ENCODE measurements around the gene FAM169A. TPM values are rescaled to one million over a fixed set of nuclear protein-coding genes. Genes with fewer than 3 reads are reported as not detected.
"Not testable (repeated sequence)": the region's sequence is repeated elsewhere in the genome, so short reads cannot be mapped to it uniquely, and the experiment has no call there.

Gene FAM169A
- total RNA-seq, 1 experiment from 2014 or later = 11.2 TPM

DNA sequence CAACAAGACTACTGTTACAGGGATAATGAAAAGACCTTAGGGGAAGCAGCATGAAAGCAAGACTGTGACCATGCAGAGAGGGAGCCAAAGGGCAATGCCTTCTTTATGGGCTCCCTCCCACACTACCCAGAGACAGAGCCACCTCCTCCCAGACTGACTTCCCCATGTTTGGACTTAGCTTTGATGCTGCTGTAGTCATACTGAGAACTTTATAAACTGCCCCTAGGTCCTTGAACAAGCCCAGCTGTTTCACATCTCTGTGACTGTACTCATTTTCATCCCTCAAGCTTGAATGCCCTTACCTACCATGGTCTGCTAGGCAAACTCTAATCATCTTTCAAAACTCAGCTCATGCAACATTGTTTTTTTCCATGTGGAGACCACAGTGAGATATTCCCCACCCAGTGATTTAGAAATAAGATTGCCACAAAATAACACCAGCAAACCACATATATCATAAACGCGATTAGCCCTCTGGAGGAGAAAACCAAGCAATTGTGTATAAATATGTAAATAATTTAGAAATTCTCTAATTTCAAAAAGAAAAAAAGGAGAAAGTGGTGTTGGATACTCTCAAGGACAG, 23.4 kb upstream of the FAM169A start:
- TF ChIP-seq EZH2 (IDR thresholded peaks at IDR 0.05; ENCODE audit: low read length, unreplicated experiment) (no peak), EZH2phosphoT487 (IDR thresholded peaks at IDR 0.05; ENCODE audit: borderline replicate concordance, low read length) (no peak)
- TF ChIP-seq, protein P1, sequence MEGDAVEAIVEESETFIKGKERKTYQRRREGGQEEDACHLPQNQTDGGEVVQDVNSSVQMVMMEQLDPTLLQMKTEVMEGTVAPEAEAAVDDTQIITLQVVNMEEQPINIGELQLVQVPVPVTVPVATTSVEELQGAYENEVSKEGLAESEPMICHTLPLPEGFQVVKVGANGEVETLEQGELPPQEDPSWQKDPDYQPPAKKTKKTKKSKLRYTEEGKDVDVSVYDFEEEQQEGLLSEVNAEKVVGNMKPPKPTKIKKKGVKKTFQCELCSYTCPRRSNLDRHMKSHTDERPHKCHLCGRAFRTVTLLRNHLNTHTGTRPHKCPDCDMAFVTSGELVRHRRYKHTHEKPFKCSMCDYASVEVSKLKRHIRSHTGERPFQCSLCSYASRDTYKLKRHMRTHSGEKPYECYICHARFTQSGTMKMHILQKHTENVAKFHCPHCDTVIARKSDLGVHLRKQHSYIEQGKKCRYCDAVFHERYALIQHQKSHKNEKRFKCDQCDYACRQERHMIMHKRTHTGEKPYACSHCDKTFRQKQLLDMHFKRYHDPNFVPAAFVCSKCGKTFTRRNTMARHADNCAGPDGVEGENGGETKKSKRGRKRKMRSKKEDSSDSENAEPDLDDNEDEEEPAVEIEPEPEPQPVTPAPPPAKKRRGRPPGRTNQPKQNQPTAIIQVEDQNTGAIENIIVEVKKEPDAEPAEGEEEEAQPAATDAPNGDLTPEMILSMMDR (conservative IDR thresholded peaks at IDR 0.05; ENCODE audit: low read depth, low read length) = no peak
- Histone ChIP-seq H3K9ac (ENCODE audit: low read length) (no peak overlapping the region), H3K79me2 (ENCODE audit: low read length) (no peaks in the 10 kb centered on the region), H3K4me2 (ENCODE audit: low read length) (no peak overlapping the region), H3K27me3 (ENCODE audit: low read length) (no peaks in the 10 kb centered on the region), H3K4me1 (ENCODE audit: insufficient read depth, low read length) (no peaks in the 10 kb centered on the region), H3F3A (ENCODE audit: low read length, unreplicated experiment) (no peaks in the 10 kb centered on the region), H2AFZ (ENCODE audit: low read length) (no peak overlapping the region), H3K4me3 (ENCODE audit: low read length) (no peak overlapping the region), H3K27ac (ENCODE audit: low read length) (no peak overlapping the region), H4K20me1 (ENCODE audit: low read length) (no peaks in the 10 kb centered on the region), H3K9me3 (ENCODE audit: low read length) (no peaks in the 10 kb centered on the region), H3K9me2 (replicated peaks; ENCODE audit: low read length) (no peaks in the 10 kb centered on the region), H3K36me3 (ENCODE audit: low read depth, low read length) (no peaks in the 10 kb centered on the region)
- BruUV-seq (replicated peaks) = no TSS peak
- ATAC-seq (no peak), DNase-seq (no peak)
- CTCF ChIA-PET = interaction anchor here (0.6 kb wide), 1 partner anchor 102 kb away, joined by 4 read pairs; no protein-coding TSS in a partner anchor
- intact Hi-C loops (cut with micrococcal nuclease) = no loop called here
- POLR2A ChIA-PET (ENCODE audit: unreplicated experiment) = no interaction called here

DNA sequence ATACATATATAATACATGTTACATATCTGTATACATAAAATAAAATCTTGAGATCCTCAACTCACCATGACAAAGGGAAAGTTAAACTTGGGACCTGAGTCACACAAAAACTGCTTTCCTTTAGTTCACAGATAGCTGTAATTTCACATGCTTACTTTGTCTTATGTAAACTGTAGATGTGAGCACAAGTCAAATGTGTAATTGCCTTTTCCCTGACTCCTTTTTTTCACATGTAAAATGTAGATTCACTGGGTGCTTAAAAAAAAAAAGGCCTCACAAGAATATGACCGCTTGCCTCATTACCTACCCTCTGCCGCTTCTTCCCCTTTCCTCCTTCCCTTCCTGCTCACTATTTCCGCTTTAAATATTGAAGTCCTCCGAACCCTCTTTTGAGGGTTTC, 21.9 kb upstream of the FAM169A start:
- Histone ChIP-seq H3K79me2 (ENCODE audit: low read length) (no peaks in the 10 kb centered on the region), H3K36me3 (ENCODE audit: low read depth, low read length) (no peaks in the 10 kb centered on the region), H3K9me2 (replicated peaks; ENCODE audit: low read length) (no peaks in the 10 kb centered on the region), H3F3A (ENCODE audit: low read length, unreplicated experiment) (no peaks in the 10 kb centered on the region), H4K20me1 (ENCODE audit: low read length) (no peaks in the 10 kb centered on the region), H3K9me3 (ENCODE audit: low read length) (no peaks in the 10 kb centered on the region), H3K27ac (ENCODE audit: low read length) (no peak overlapping the region), H3K4me2 (ENCODE audit: low read length) (no peak overlapping the region), H3K4me3 (ENCODE audit: low read length) (no peak overlapping the region), H3K4me1 (ENCODE audit: insufficient read depth, low read length) (no peaks in the 10 kb centered on the region), H3K27me3 (ENCODE audit: low read length) (no peaks in the 10 kb centered on the region), H2AFZ (ENCODE audit: low read length) (no peak overlapping the region), H3K9ac (ENCODE audit: low read length) (no peak overlapping the region)
- CTCF ChIA-PET = no interaction called here
- intact Hi-C loops (cut with micrococcal nuclease) = no loop called here
- DNase-seq (no peak), ATAC-seq (no peak)
- POLR2A ChIA-PET (ENCODE audit: unreplicated experiment) = no interaction called here
- TF ChIP-seq, protein P1 (conservative IDR thresholded peaks at IDR 0.05; ENCODE audit: low read depth, low read length) = no peak
- TF ChIP-seq EZH2 (IDR thresholded peaks at IDR 0.05; ENCODE audit: low read length, unreplicated experiment) = no peak
- no peak for TF ChIP-seq EZH2phosphoT487 (IDR thresholded peaks at IDR 0.05; ENCODE audit: borderline replicate concordance, low read length)
- no TSS peak for BruUV-seq (replicated peaks)

DNA sequence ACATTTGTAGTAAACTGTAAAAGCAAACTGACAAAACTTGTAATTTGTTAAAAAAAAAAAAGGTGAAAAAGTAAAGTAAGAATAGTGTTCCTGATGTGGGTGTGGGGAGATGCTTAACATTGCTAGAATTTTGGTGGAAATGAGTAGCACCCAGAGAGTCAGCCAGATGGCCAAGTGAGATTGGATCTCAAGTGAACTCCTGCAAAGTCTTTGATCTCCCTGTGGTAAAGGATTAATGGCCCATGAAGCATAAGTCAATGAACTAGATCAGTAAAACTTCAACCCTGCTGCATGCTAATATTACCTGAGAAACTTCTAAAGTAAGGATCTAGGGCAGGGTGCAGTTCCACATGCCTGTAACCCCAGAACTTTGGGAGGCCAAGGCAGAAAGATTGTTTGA, 19.0 kb upstream of the FAM169A start:
- H3K4me2 ChIP-seq (ENCODE audit: low read length) = no peak overlapping the region
- H3K4me1 ChIP-seq (ENCODE audit: insufficient read depth, low read length) = no peaks in the 10 kb centered on the region
- no peak for ATAC-seq
- intact Hi-C loops (cut with micrococcal nuclease) = no loop called here
- no peaks in the 10 kb centered on the region for H3K79me2 ChIP-seq (ENCODE audit: low read length)
- H3K9ac ChIP-seq (ENCODE audit: low read length) = no peak overlapping the region
- CTCF ChIA-PET = no interaction called here
- H3K36me3 ChIP-seq (ENCODE audit: low read depth, low read length) = no peaks in the 10 kb centered on the region
- POLR2A ChIA-PET (ENCODE audit: unreplicated experiment) = no interaction called here
- no peaks in the 10 kb centered on the region for H3F3A ChIP-seq (ENCODE audit: low read length, unreplicated experiment)
- H4K20me1 ChIP-seq (ENCODE audit: low read length) = no peaks in the 10 kb centered on the region
- no peak overlapping the region for H2AFZ ChIP-seq (ENCODE audit: low read length)
- H3K9me3 ChIP-seq (ENCODE audit: low read length) = no peaks in the 10 kb centered on the region
- no TSS peak for BruUV-seq (replicated peaks)
- H3K4me3 ChIP-seq (ENCODE audit: low read length) = no peak overlapping the region
- no peaks in the 10 kb centered on the region for H3K27me3 ChIP-seq (ENCODE audit: low read length)
- no peak for DNase-seq
- TF ChIP-seq, protein P1 (conservative IDR thresholded peaks at IDR 0.05; ENCODE audit: low read depth, low read length) = no peak
- TF ChIP-seq EZH2 (IDR thresholded peaks at IDR 0.05; ENCODE audit: low read length, unreplicated experiment) (no peak), EZH2phosphoT487 (IDR thresholded peaks at IDR 0.05; ENCODE audit: borderline replicate concordance, low read length) (no peak)
- no peaks in the 10 kb centered on the region for H3K9me2 ChIP-seq (replicated peaks; ENCODE audit: low read length)
- H3K27ac ChIP-seq (ENCODE audit: low read length) = no peak overlapping the region

DNA sequence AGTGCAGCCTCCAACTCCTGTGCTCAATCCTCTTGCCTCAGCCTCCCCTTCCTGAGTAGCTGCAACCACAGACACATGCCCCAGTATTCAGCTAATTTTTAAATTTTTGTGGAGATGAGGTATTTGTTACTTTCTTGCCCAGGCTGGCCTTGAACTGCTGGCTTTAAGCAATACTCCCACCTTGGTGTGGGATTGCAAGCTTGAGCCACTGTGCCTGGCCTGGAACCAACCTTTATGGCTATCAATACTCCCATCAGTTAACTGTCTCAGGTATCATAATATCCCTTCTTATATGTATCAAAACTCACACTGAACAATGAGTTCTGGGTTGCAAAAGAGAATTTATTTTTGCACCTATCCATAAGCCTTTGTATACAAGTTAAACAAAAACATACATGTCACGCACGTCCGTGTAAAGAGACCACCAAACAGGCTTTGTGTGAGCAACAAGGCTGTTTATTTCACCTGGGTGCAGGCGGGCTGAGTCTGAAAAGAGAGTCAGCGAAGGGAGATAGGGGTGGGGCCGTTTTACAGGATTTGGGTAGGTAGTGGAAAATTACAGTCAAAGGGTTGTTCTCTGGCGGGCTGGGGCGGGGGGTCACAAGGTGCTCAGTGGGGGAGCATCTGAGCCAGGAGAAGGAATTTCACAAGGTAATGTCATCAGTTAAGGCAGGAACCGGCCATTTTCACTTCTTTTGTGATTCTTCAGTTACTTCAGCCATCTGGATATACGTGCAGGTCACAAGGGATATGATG, 16.4 kb upstream of the FAM169A start:
- H3K79me2 ChIP-seq (ENCODE audit: low read length); DNase-seq; H3F3A ChIP-seq (ENCODE audit: low read length, unreplicated experiment); H3K4me1 ChIP-seq (ENCODE audit: insufficient read depth, low read length); H3K36me3 ChIP-seq (ENCODE audit: low read depth, low read length); H3K9ac ChIP-seq (ENCODE audit: low read length); H2AFZ ChIP-seq (ENCODE audit: low read length); CTCF ChIA-PET; H3K4me3 ChIP-seq (ENCODE audit: low read length); H3K9me3 ChIP-seq (ENCODE audit: low read length); H4K20me1 ChIP-seq (ENCODE audit: low read length); H3K4me2 ChIP-seq (ENCODE audit: low read length); H3K27me3 ChIP-seq (ENCODE audit: low read length); POLR2A ChIA-PET (ENCODE audit: unreplicated experiment); H3K9me2 ChIP-seq (replicated peaks; ENCODE audit: low read length); BruUV-seq (replicated peaks); intact Hi-C loops (cut with micrococcal nuclease); H3K27ac ChIP-seq (ENCODE audit: low read length); ATAC-seq: not testable (repeated sequence)
